Liver (tissue), 9 donors: ENCODE data around the gene IMPA2. TPM values are rescaled to one million over a fixed set of nuclear protein-coding genes. Genes with fewer than 3 reads are reported as not detected.

ENCODE experiments used
- DNase-seq: peaks from one replicate; pipeline ENCODE4 v3.0.0-alpha.2; 2017; ENCODE audit warnings: low spot score
- H3K27ac ChIP-seq, 2 donors: one replicate each; pipeline ENCODE4 v1.7.0; 2013; ENCODE audit warnings: inconsistent platforms in 2 of 2, low read length in 2 of 2, control low read depth in 1 of 2, low read depth in 1 of 2, mild to moderate bottlenecking in 1 of 2
- H3K27me3 ChIP-seq, 4 donors: one replicate each; pipeline versions ENCODE4 v1.6.1 to v1.7.0; 2013; ENCODE audit warnings: low read length in 3 of 4, inconsistent platforms in 1 of 4, mild to moderate bottlenecking in 1 of 4, moderate library complexity in 1 of 4; ENCODE audit not compliant: control insufficient read depth in 4 of 4, insufficient read depth in 4 of 4
- H3K36me3 ChIP-seq, 4 donors: one replicate each; pipeline versions ENCODE4 v1.6.1 to v1.7.0; 2013; ENCODE audit warnings: low read length in 3 of 4, mild to moderate bottlenecking in 3 of 4, low read depth in 1 of 4, moderate library complexity in 1 of 4; ENCODE audit not compliant: control insufficient read depth in 4 of 4, insufficient read depth in 3 of 4
- H3K4me1 ChIP-seq, 4 donors: one replicate each; pipeline versions ENCODE4 v1.6.1 to v1.7.0; 2013; ENCODE audit warnings: low read length in 3 of 4, mild to moderate bottlenecking in 3 of 4, moderate library complexity in 1 of 4; ENCODE audit not compliant: control insufficient read depth in 4 of 4, insufficient read depth in 4 of 4
- H3K4me3 ChIP-seq, 3 donors: one replicate each; pipeline versions ENCODE4 v1.6.1 to v1.7.0; 2013; ENCODE audit warnings: low read length in 3 of 3, control low read depth in 1 of 3, low read depth in 1 of 3, mild to moderate bottlenecking in 1 of 3
- H3K9ac ChIP-seq, 2 donors: one replicate each; pipeline ENCODE4 v1.7.0; 2013; ENCODE audit warnings: low read length in 2 of 2, mild to moderate bottlenecking in 2 of 2, moderate library complexity in 2 of 2, control low read depth in 1 of 2, low read depth in 1 of 2
- H3K9me3 ChIP-seq, 4 donors: one replicate each; pipeline versions ENCODE4 v1.6.1 to v1.7.0; 2013; ENCODE audit warnings: low read length in 3 of 4; ENCODE audit not compliant: control insufficient read depth in 4 of 4
- ATF3 ChIP-seq: IDR thresholded peaks from 2 replicates; pipeline ENCODE4 v1.6.1; 2016; ENCODE audit warnings: antibody characterized with exemption
- CTCF ChIP-seq: fragments of 150-350 bp; IDR thresholded peaks from 2 replicates; pipeline ENCODE4 v1.5.1; 2017; ENCODE audit warnings: improper control_type of control experiment, low read depth, low read length; ENCODE audit not compliant: missing input control
- EGR1 ChIP-seq, 2 donors: IDR thresholded peaks; 2 replicates each; pipeline ENCODE4 v1.6.1; 2016 to 2018; ENCODE audit warnings: antibody characterized with exemption in 2 of 2, low read depth in 2 of 2
- FOXA1 ChIP-seq: IDR thresholded peaks from 2 replicates; pipeline ENCODE4 v1.6.1; 2016; ENCODE audit warnings: antibody characterized with exemption
- GABPA ChIP-seq, 2 donors: IDR thresholded peaks in 1 of 2; conservative IDR thresholded peaks in 1 of 2; 2 replicates each; pipeline ENCODE4 v1.6.1; 2016; ENCODE audit warnings: antibody characterized with exemption in 2 of 2, mild to moderate bottlenecking in 1 of 2, moderate library complexity in 1 of 2
- HNF4G ChIP-seq: IDR thresholded peaks from 2 replicates; pipeline ENCODE4 v1.6.1; 2016; ENCODE audit warnings: antibody characterized with exemption
- REST ChIP-seq: IDR thresholded peaks from 2 replicates; pipeline ENCODE4 v1.6.1; 2016; ENCODE audit warnings: antibody characterized with exemption, mild to moderate bottlenecking
- RXRA ChIP-seq, 2 donors: IDR thresholded peaks; 2 replicates each; pipeline ENCODE4 v1.6.1; 2017 to 2018; ENCODE audit warnings: antibody characterized with exemption in 2 of 2, mild to moderate bottlenecking in 1 of 2
- SP1 ChIP-seq: IDR thresholded peaks from 2 replicates; pipeline ENCODE4 v1.6.1; 2018; ENCODE audit warnings: antibody characterized with exemption, mild to moderate bottlenecking
- TAF1 ChIP-seq: conservative IDR thresholded peaks from 2 replicates; pipeline ENCODE4 v1.6.1; 2016; ENCODE audit warnings: antibody characterized with exemption, mild to moderate bottlenecking
- YY1 ChIP-seq: IDR thresholded peaks from 2 replicates; pipeline ENCODE4 v1.6.1; 2016; ENCODE audit warnings: antibody characterized with exemption, mild to moderate bottlenecking
- ZBTB33 ChIP-seq: IDR thresholded peaks from 2 replicates; pipeline ENCODE4 v1.6.1; 2016; ENCODE audit warnings: antibody characterized with exemption
- WGBS: extraction: QIAGEN DNeasy Blood & Tissue Kit; methylation state at CpG from one replicate; pipeline ENCODE4 v1.1.7; 2013; 5-methylcytosine and 5-hydroxymethylcytosine counted together
- polyA plus RNA-seq, 2 donors: library from polyadenylated mRNA; stranded (reverse) in 1 of 2; unstranded in 1 of 2; fragments of 200-250 nt in 1 of 2; fragments of >200 nt in 1 of 2; fragmentation: Nextera tagmentation in 1 of 2; extraction: Ambion mirVana in 1 of 2; gene quantifications; one replicate each; pipeline versions ENCODE4 v1.2.1 to v1.2.3, GENCODE V29; 2013 to 2015
- total RNA-seq, 2 donors: library from RNA; depleted of rRNA; stranded (reverse); fragments of >200 nt; gene quantifications; one replicate each; pipeline ENCODE4 v1.2.3, GENCODE V29; 2014
- donor health status: healthy.
- donor health status: healthy.
- donor health status: healthy.
- donor health status: healthy.
- donor health status: healthy.

IMPA2 gene
- total and polyA plus RNA-seq, 4 donors = 27.5 to 55.8 (median 48.2) TPM

- no peak for DNase-seq
- Histone ChIP-seq H3K4me3 (no peak overlapping the region), H3K27me3 (no peaks in the 10 kb centered on the region), H3K9me3 (no peaks in the 10 kb centered on the region), H3K27ac (no peak overlapping the region), H3K9ac (no peak overlapping the region), H3K4me1 (peaks cover 0 to 3% (median under 1%) of the 10 kb centered on the region in 4 donors), H3K36me3 (peaks cover 0 to 15% (median 6%) of the 10 kb centered on the region in 4 donors)
- WGBS = 87% methylated on average over 7 of the region's 7 CpGs
- TF ChIP-seq EGR1 (IDR thresholded peaks at IDR 0.05; ENCODE audit: low read depth in 2 of 2) (no peak), RXRA (IDR thresholded peaks at IDR 0.05) (no peak), ZBTB33 (no peak), SP1 (no peak)
These were observed 52.3 kb downstream of the IMPA2 start for GRCh38 chr18:12033643-12034025.

GRCh38 chr18:12034241-12035100, 53.2 kb downstream of the IMPA2 start:
- TF ChIP-seq REST (no peak), ZBTB33 (no peak), EGR1 (IDR thresholded peaks at IDR 0.05; ENCODE audit: low read depth in 2 of 2) (no peak), GABPA (IDR thresholded peaks at IDR 0.05 in 1 of 2, conservative IDR thresholded peaks at IDR 0.05 in 1 of 2) (no peak), TAF1 (no peak), CTCF (no peak), HNF4G (no peak), ATF3 (no peak), FOXA1 (no peak), YY1 (no peak)
- H3K4me1 ChIP-seq = peaks cover 0 to 7% (median 5%) of the 10 kb centered on the region in 4 donors
- H3K27ac ChIP-seq = no peak overlapping the region
- no peak overlapping the region for H3K4me3 ChIP-seq
- DNase-seq = no peak
- H3K9ac ChIP-seq = no peak overlapping the region
- H3K9me3 ChIP-seq = no peaks in the 10 kb centered on the region
- H3K27me3 ChIP-seq = no peaks in the 10 kb centered on the region
- H3K36me3 ChIP-seq = peaks cover 0 to 15% (median 6%) of the 10 kb centered on the region in 4 donors
- 91% methylated on average over 8 of the region's 8 CpGs for WGBS
